HepG2 (cell line): Measurements from ENCODE around the gene YY1. TPM values are rescaled to one million over a fixed set of nuclear protein-coding genes. Genes with fewer than 3 reads are reported as not detected.
A peak's percentile ranks its signal among the peaks of the same experiment; 100 is the strongest.

ENCODE experiments used
- GTF2F1 ChIP-seq: fragments of 150-350 bp; IDR thresholded peaks from 2 replicates; pipeline ENCODE4 v1.6.1; 2014; ENCODE audit warnings: low read length
- HNRNPL ChIP-seq: fragments of 200-400 bp; formaldehyde crosslinking; IDR thresholded peaks from 2 replicates; pipeline ENCODE4 v1.6.1; 2017; ENCODE audit warnings: mild to moderate bottlenecking, low read depth, low read length
- MTA1 ChIP-seq: sonication (generic); formaldehyde crosslinking; IDR thresholded peaks from 2 replicates; pipeline ENCODE4 v1.4.0; 2020; ENCODE audit warnings: missing genetic modification reagents, mild to moderate bottlenecking, borderline replicate concordance
- NFYB ChIP-seq: sonication (generic); formaldehyde crosslinking; IDR thresholded peaks from 2 replicates; pipeline ENCODE4 v1.4.0; 2020; ENCODE audit warnings: missing genetic modification reagents
- PRPF4 ChIP-seq: fragments of 200-400 bp; formaldehyde crosslinking; IDR thresholded peaks from 2 replicates; pipeline ENCODE4 v1.6.1; 2016; ENCODE audit warnings: low read length, low read depth; ENCODE audit not compliant: poor library complexity, severe bottlenecking
- SALL1 ChIP-seq: sonication (generic); formaldehyde crosslinking; IDR thresholded peaks from 2 replicates; pipeline ENCODE4 v1.8.0; 2022; ENCODE audit warnings: mild to moderate bottlenecking, missing genetic modification reagents
- SMC3 ChIP-seq: IDR thresholded peaks from 2 replicates; pipeline ENCODE4 v1.6.1; 2011; ENCODE audit warnings: low read length, improper control_type of control experiment
- SYNCRIP ChIP-seq: fragments of 200-400 bp; formaldehyde crosslinking; IDR thresholded peaks from 2 replicates; pipeline ENCODE4 v1.6.1; 2018; ENCODE audit warnings: mild to moderate bottlenecking, low read depth, low read length; ENCODE audit not compliant: insufficient read depth
- TCF12 ChIP-seq, 2 experiments: fragments of 450-650 bp in 1 of 2; sonication (generic) in 1 of 2; formaldehyde crosslinking in 1 of 2; IDR thresholded peaks; 2 replicates each; pipeline versions ENCODE4 v1.6.1 to v1.8.0; 2017 to 2022; ENCODE audit warnings: antibody characterized with exemption in 1 of 2, mild to moderate bottlenecking in 1 of 2, missing genetic modification reagents in 1 of 2, moderate library complexity in 1 of 2
- THYN1 ChIP-seq: sonication (generic); formaldehyde crosslinking; IDR thresholded peaks from 2 replicates; pipeline ENCODE4 v1.8.1; 2023; ENCODE audit warnings: low read depth, mild to moderate bottlenecking, moderate library complexity, missing genetic modification reagents, borderline replicate concordance
- ZNF317 ChIP-seq: sonication (generic); formaldehyde crosslinking; IDR thresholded peaks from 2 replicates; pipeline ENCODE4 v1.5.0; 2020; ENCODE audit warnings: mild to moderate bottlenecking, missing genetic modification reagents
- polyA plus RNA-seq, 8 experiments: library from polyadenylated mRNA; depleted of rRNA in 3 of 8; stranded (reverse) in 7 of 8; unstranded in 1 of 8; fragments of >200 nt; fragmentation: Illumina TruSeq in 4 of 8; extraction: Trizol in 4 of 8; gene quantifications; 2 replicates each; pipeline versions ENCODE4 v1.2.1 to v1.2.3, GENCODE V29; 2011 to 2016; ENCODE audit warnings: low read depth in 4 of 8, missing spikeins in 1 of 8, mixed read lengths in 1 of 8; ENCODE audit not compliant: insufficient read depth in 1 of 8
- total RNA-seq, 5 experiments: library from RNA; depleted of rRNA; stranded (reverse); fragments of >200 nt; fragmentation: Illumina TruSeq; extraction: Trizol; gene quantifications; 2 replicates each; pipeline ENCODE4 v1.2.3, GENCODE V29; 2016; ENCODE audit warnings: low read depth in 1 of 5
- TF ChIP-seq, protein P1 (sequence below): sonication (generic); formaldehyde crosslinking; IDR thresholded peaks from 2 replicates; pipeline ENCODE4 v1.5.0; 2020; ENCODE audit warnings: missing genetic modification reagents, mild to moderate bottlenecking, borderline replicate concordance
- TF ChIP-seq, protein P2 (sequence below): sonication (generic); formaldehyde crosslinking; IDR thresholded peaks from 2 replicates; pipeline ENCODE4 v1.4.0; 2020; ENCODE audit warnings: missing genetic modification reagents, borderline replicate concordance
- TF ChIP-seq, protein P3 (sequence below): sonication (generic); formaldehyde crosslinking; IDR thresholded peaks from 2 replicates; pipeline ENCODE4 v1.4.0; 2020; ENCODE audit warnings: low read depth, missing genetic modification reagents
- TF ChIP-seq, protein P4 (sequence below): sonication (generic); formaldehyde crosslinking; IDR thresholded peaks from 2 replicates; pipeline ENCODE4 v1.5.1; 2020; ENCODE audit warnings: mild to moderate bottlenecking, moderate library complexity, missing genetic modification reagents

Gene YY1
- total and polyA plus RNA-seq, 2 of the 13 experiments (the other 11 are each of a cell fraction or from before 2014, with no cell fraction given): 29.4 to 68.1 TPM

DNA sequence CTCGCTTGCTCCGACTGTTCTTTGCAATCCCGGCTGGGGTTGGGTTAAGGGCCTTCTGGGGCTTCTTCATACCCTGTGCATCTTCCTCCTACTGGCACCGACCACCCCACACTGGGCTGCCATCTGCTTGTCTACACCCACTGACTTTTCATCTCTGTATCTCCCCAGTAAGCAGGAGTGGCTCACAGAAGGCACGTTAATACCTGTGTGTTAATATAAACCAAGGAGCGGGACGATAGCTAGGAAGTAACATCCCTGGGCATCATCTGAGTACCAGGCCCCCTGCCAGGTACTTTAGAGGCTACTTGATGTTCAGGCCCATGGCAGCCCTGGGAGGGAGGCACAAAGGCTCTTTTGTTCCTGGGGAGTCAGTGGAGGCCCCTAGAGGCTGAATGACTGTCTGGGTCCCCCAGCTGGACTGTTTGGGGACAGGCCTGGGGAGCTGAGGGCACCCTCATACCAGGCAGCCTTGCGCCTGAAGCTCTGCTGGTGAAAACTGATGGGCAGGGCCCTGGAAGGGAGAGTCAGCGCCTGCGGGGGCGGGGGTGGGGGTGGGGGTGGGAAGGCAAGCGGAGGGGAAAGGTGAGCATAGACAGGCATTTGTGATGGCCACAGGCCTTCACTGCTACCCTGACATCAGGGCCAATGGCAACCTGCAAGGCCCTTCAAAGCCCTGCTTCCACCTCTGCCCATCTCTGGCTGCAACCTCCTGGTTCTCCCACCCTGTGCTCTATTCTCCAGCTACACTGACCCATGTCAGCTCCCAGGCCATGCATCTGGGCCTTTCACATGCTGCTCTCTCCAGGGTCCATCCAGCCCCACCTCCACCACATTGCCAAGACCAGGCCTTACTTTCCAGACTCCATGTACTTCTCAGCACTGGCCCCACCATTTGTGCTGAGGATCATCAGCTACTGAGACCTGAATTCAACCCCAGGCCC is 45.3 kb upstream of the YY1 start (continued):
- TF ChIP-seq TCF12 (IDR thresholded peaks at IDR 0.05): no peak
- no peak for TF ChIP-seq TCF12 (CRISPR knock-in tag; IDR thresholded peaks at IDR 0.05)
- peak; percentile 11; the same call in 1 of the 2 replicates for TF ChIP-seq MTA1 (CRISPR knock-in tag)
- TF ChIP-seq PRPF4: no peak
- TF ChIP-seq, protein P1, sequence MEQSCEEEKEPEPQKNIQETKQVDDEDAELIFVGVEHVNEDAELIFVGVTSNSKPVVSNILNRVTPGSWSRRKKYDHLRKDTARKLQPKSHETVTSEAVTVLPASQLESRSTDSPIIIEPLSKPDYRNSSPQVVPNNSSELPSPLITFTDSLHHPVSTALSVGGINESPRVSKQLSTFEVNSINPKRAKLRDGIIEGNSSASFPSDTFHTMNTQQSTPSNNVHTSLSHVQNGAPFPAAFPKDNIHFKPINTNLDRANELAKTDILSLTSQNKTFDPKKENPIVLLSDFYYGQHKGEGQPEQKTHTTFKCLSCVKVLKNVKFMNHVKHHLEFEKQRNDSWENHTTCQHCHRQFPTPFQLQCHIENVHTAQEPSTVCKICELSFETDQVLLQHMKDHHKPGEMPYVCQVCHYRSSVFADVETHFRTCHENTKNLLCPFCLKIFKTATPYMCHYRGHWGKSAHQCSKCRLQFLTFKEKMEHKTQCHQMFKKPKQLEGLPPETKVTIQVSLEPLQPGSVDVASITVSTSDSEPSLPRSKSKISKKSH (CRISPR knock-in tag): no peak
- TF ChIP-seq SMC3: no peak
- TF ChIP-seq, protein P2, sequence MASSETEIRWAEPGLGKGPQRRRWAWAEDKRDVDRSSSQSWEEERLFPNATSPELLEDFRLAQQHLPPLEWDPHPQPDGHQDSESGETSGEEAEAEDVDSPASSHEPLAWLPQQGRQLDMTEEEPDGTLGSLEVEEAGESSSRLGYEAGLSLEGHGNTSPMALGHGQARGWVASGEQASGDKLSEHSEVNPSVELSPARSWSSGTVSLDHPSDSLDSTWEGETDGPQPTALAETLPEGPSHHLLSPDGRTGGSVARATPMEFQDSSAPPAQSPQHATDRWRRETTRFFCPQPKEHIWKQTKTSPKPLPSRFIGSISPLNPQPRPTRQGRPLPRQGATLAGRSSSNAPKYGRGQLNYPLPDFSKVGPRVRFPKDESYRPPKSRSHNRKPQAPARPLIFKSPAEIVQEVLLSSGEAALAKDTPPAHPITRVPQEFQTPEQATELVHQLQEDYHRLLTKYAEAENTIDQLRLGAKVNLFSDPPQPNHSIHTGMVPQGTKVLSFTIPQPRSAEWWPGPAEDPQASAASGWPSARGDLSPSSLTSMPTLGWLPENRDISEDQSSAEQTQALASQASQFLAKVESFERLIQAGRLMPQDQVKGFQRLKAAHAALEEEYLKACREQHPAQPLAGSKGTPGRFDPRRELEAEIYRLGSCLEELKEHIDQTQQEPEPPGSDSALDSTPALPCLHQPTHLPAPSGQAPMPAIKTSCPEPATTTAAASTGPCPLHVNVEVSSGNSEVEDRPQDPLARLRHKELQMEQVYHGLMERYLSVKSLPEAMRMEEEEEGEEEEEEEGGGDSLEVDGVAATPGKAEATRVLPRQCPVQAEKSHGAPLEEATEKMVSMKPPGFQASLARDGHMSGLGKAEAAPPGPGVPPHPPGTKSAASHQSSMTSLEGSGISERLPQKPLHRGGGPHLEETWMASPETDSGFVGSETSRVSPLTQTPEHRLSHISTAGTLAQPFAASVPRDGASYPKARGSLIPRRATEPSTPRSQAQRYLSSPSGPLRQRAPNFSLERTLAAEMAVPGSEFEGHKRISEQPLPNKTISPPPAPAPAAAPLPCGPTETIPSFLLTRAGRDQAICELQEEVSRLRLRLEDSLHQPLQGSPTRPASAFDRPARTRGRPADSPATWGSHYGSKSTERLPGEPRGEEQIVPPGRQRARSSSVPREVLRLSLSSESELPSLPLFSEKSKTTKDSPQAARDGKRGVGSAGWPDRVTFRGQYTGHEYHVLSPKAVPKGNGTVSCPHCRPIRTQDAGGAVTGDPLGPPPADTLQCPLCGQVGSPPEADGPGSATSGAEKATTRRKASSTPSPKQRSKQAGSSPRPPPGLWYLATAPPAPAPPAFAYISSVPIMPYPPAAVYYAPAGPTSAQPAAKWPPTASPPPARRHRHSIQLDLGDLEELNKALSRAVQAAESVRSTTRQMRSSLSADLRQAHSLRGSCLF: no peak
- no peak for TF ChIP-seq GTF2F1
- TF ChIP-seq HNRNPL: no peak
- 0 out of 2 replicates have a peak, but pooled peaks have one; percentile 9 for TF ChIP-seq ZNF317
- TF ChIP-seq NFYB (CRISPR knock-in tag): no peak
- TF ChIP-seq, protein P3, sequence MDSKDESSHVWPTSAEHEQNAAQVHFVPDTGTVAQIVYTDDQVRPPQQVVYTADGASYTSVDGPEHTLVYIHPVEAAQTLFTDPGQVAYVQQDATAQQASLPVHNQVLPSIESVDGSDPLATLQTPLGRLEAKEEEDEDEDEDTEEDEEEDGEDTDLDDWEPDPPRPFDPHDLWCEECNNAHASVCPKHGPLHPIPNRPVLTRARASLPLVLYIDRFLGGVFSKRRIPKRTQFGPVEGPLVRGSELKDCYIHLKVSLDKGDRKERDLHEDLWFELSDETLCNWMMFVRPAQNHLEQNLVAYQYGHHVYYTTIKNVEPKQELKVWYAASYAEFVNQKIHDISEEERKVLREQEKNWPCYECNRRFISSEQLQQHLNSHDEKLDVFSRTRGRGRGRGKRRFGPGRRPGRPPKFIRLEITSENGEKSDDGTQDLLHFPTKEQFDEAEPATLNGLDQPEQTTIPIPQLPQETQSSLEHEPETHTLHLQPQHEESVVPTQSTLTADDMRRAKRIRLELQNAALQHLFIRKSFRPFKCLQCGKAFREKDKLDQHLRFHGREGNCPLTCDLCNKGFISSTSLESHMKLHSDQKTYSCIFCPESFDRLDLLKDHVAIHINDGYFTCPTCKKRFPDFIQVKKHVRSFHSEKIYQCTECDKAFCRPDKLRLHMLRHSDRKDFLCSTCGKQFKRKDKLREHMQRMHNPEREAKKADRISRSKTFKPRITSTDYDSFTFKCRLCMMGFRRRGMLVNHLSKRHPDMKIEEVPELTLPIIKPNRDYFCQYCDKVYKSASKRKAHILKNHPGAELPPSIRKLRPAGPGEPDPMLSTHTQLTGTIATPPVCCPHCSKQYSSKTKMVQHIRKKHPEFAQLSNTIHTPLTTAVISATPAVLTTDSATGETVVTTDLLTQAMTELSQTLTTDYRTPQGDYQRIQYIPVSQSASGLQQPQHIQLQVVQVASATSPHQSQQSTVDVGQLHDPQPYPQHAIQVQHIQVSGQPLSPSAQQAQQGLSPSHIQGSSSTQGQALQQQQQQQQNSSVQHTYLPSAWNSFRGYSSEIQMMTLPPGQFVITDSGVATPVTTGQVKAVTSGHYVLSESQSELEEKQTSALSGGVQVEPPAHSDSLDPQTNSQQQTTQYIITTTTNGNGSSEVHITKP: no peak
- no peak for TF ChIP-seq THYN1 (CRISPR knock-in tag)
- no peak for TF ChIP-seq SYNCRIP
- no peak for TF ChIP-seq SALL1 (CRISPR knock-in tag)
- TF ChIP-seq, protein P4, sequence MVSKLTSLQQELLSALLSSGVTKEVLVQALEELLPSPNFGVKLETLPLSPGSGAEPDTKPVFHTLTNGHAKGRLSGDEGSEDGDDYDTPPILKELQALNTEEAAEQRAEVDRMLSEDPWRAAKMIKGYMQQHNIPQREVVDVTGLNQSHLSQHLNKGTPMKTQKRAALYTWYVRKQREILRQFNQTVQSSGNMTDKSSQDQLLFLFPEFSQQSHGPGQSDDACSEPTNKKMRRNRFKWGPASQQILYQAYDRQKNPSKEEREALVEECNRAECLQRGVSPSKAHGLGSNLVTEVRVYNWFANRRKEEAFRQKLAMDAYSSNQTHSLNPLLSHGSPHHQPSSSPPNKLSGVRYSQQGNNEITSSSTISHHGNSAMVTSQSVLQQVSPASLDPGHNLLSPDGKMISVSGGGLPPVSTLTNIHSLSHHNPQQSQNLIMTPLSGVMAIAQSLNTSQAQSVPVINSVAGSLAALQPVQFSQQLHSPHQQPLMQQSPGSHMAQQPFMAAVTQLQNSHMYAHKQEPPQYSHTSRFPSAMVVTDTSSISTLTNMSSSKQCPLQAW (CRISPR knock-in tag): no peak
